Jurkat, Clone E6-1 (cell line): ENCODE measurements around the gene CEP350.
"Not testable (repeated sequence)": the region's sequence is repeated elsewhere in the genome, so short reads cannot be mapped to it uniquely, and the experiment has no call there.

ENCODE experiments used
- DNase-seq: peaks from one replicate; pipeline ENCODE4 v3.0.0-alpha.2; 2011; ENCODE audit warnings: low read depth, low spot score
- H3K4me3 ChIP-seq: 2 replicates; pipeline ENCODE4 v1.5.1; 2011; ENCODE audit warnings: mild to moderate bottlenecking, low read length, control low read depth, moderate library complexity

Gene CEP350

DNA sequence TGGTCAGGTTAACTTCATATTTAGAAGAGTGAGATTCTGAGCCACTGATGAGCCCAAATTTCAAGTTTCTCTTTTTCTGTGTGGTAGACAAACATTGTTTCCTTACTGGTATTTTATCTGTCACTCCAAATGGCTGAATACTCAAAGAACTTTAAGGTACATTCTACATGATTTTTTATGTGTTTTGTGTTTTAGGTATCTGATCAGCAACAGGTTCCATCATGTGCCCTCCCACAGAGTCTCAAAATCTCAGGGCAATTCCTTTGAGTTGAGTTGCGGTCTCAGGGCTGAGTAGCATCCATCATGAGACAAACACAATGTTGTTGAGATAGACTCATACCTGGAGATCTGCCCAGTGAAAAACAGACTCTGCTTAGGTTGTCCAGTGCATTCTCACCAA is 14.7 kb upstream of the CEP350 start:
- H3K4me3 ChIP-seq, result no peak overlapping the region
- DNase-seq, result no peak

DNA sequence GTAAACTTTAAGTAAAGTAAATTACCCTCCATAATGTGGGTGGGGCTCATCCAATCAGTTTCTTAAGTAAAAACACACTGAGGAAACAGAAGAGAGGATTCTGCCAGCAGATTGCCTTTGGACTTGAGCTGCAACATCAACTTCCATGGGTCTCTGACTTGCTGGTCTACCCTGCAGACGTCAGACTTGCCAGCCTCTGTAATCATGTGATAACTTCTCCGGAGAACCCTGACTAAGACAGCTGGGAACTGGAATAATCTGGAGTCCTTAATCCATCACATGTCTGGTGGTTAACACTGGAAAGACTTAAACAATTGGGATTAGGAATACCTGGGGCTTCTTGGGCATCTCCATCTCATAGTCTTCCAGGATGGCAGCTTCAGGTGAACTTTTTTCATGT is 13.2 kb upstream of the CEP350 start:
- no peak overlapping the region for H3K4me3 ChIP-seq
- DNase-seq, result no peak

DNA sequence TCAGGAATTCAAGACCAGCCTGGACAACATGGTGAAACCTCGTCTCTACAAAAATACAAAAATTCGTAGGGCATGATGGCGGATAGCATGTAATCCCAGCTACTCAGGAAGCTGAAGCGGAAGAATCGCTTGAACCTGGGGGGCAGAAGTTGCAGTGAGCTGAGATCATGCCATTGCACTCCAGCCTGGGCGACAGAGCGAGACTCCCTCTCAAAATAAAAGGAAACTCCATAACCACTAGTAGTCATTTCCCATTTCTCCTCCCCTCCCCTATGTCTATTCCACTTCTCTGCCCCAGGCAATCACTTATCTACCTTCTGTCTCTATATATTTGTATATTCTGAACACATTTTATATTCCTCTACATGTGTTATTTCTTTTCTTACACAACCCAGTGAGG is 4.0 kb upstream of the CEP350 start:
- H3K4me3 ChIP-seq, result no peak overlapping the region
- no peak for DNase-seq

DNA sequence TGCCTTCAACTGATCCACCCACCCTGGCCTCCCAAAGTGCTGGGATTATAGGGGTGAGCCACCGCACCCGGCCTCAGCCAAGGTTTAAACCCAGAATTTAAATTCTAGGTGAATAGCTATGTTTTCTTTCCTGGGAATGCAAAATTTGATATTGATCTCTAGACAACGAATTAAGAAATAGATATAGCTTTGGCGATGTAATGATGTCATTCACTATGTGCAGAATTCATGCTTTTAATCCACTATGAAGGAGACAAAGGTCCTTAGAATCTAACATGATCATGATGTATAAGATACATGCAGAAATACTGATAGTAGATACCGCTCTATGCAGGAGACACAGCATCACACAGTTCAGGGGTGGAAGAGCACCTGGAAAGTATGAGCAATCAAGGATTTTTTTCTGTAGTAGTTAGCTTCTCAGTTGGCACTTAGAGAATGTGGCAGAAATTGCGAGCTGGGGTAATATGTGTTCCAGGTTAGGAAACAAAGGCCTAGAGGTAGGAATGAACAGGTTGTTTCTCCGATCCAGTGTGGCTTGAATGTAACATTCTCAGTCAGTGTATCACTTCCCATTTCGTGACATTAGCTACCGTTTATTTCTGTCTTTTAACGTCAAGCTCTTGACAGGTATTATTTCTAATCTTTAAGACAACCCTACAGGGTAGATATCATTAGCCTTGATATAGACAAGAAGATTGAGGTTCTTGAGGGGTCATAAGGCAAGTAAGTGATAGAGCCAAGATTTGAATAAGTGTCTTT is 3.0 kb upstream of the CEP350 start:
- H3K4me3 ChIP-seq, result no peak overlapping the region
- DNase-seq, result no peak

DNA sequence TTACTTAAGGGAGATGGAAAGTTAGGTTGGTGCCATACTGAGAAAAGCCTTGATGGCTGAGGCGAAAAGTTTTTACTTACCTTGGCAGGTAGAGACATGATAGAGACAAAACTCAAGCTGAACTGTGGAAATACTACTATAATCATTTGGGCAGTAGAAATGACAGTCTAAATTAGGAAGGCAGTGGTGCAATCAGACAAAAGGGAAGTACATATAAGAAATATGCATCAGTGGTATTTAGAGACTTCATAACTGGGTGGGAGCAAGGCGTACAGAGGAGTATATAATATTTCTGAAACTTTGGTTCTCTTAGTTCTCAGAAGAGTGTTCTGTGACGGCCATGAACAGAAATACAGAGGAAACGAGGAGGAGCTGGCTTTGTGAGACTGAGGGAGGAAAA is 2.4 kb upstream of the CEP350 start:
- H3K4me3 ChIP-seq, result no peak overlapping the region
- DNase-seq, result no peak

DNA sequence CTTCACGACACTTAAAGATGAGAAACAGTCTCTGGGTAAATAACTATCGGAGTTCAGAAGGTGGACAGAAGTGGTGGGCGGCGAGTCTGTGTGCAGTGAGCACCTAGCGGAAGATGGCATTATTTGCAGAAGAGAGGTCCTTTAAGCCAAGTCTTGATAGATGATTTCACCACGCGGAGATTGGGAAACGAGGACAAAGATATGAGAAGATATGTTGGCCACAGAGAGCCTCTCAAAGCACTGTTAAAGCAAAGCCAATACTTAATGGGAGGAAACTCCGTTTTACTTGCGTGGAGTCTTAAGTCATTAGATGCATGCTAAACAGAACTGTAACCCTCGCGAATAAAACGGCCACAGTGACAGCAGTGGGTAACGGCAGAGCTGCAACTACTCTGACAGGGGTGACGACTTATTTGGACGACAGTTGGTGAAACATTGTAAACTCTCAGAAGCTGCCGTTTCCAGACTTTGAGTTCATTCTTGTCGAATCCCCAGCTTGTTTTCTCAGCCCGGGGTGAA is 577 bp upstream of the CEP350 start:
- no peak for DNase-seq
- peak overlapping the region; percentile 74 for H3K4me3 ChIP-seq

DNA sequence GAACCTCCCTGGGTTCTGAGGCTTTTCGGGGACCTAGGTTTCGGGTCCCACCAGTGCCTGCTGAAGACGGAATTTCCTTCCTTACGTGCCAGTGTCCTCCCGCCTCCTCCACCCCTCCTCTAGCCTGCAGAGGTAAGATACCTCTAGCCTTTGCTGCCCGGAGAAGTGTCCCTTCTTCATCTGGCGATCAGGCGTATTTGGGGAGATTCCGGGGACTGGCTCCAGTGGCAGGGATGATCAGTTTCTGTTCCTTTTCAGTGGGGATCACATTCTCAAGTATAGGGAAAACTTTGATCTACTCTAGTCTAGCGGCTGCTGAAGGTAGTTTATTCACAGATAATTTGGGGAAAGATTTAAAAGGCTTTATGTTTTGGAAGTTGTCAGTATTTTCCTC is 674 bp downstream of the CEP350 start:
- DNase-seq, result no peak
- peak overlapping the region; percentile 74 for H3K4me3 ChIP-seq

DNA sequence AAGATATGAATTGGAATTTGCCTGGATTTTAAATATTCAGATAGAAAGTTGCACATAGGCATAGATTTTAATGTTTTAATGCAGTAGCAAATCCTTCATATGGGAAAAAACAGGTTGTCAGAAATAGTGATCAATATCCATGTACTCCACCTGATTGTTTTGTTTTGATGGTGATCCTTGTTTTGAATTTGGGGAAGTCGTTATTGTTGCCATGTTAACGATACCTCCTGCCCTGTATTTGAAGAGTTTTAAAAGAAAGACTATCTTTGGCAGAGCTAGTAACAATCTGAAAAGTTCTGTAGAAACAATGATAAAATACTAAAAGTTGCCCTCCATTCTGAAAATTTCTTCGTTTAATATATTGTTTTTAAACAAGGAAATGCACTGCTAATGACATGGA is 1.1 kb downstream of the CEP350 start:
- H3K4me3 ChIP-seq, result peak overlapping the region; percentile 74
- no peak for DNase-seq

DNA sequence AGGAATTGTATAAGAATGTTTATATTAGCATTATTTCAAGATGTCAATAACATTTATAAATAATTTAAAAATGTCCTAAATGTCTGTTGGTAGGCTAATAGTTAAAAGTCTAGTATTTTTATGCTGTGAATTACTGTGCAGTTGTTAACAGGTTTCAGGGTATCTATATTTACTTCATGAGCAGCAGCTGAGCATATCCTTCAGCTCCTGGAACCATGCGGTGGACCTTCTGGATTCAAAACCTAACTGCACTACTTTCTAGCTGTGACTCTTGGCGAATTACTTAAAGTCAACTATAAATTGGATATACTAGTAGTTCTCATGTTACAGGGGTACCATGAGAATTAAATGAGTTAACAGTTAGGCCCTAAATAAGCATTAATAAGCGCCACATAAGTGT is 3.7 kb downstream of the CEP350 start:
- no peak overlapping the region for H3K4me3 ChIP-seq
- no peak for DNase-seq

DNA sequence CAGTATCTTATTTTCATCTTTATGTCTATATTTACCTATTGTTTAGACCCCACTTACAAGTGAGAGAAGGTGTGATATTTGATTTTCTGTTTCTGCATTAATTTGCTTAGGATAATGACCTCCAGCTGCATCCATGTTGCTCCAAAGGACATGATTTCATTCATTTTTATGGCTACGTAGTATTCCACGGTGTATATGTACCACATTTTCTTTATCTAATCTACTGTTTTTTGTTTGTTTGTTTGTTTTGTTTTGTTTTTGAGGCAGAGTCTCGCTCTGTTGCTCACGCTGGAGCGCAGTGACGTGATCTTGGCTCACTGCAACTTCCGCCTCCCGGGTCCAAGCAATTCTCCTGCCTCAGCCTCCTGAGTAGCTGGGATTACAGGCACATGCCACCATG is 7.6 kb downstream of the CEP350 start:
- DNase-seq, H3K4me3 ChIP-seq: not testable (repeated sequence)

DNA sequence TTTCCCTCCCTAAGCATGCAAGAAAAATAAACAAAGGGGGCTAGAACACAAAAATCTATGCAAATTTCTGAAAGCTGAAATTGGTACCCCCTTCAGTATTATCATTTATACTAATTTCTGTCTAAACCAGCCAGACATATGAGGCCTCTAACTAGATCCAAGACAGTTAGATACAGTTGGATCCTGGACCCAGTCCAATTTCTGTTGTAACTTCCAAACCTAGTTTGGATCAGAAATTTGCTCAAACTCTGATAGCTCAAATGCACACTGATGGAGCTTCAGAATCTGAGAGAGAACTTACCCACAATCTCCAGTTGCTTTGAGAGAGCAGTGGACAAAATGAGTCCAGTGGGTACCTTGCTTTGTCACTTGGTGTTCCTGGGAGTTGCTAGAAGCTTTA is 11.9 kb downstream of the CEP350 start:
- DNase-seq, result no peak
- no peak overlapping the region for H3K4me3 ChIP-seq

DNA sequence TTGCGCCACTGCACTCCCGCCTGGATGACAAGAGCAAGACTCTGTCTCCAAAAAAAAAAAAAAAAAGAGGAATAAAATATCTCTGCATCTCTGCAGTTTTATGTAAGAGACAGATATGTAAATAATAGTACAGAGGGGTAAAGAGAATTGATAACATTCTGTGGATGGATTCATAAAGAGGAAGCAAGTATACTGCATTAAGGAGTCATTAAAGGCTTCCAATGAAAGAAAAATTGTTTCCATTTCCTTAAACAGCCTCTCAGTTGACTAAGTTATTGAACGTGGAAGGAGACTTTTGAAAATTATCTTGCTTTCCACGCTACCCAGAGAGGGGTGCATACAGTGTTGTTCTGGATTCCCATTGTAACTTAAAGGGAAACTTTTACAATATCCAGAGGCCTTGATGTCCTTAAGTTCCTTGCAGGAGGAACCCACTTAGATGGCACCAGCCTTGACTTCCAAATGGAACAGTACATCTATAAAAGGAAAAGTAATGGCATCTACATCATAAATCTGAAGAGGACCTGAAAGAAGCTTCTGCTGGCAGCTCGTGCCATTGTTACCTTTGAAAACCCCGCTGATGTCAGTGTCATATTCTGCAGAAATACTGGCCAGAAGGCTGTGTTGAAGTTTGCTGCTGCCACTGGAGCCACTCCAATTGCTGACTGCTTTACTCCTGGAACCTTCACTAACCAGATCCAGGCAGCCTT is 13.8 kb downstream of the CEP350 start:
- DNase-seq, result no peak

DNA sequence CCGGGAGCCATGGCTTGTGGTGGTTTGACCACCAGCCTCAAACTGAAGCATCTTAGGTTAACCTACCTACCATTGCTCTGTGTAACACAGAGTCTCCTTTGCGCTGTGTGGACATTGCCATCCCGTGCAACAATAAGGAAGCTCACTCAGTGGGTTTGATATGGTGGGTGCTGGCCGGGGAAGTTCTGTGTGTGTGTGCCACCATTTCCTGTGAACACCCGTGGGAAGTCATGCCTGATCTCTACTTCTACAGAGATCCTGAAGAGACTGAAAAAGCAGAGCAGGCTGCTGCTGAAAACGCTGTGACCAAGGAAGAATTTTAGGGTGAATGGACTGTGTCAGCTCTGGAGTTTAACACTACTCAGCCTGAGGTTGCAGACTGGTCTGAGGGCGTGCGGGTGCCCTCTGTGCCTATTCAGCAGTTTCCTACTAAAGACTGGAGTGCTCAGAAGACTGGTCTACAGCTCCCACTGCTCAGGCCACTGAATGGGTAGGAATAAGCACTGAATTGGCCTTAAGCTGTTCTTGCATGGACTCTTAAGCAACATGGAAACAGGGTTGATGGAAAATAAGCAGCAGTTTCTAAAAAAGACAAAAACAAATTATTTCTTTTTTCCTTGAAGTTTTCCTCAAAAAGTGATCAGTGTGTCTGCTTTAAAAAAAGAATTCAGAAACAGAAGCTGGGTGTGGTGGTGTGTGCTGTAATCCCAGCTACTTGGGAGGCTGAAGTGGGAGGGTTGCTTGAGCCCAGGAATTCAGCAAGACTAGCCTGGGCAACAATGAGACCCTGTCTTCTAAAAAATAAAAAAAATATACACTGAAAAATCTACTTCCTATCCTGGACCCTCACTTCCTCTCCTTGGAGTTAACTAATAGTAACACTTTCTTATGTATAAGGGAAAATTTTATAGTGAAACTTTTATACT is 14.6 kb downstream of the CEP350 start:
- no peak for DNase-seq
- H3K4me3 ChIP-seq, result no peak overlapping the region

More for the DNA sequence above, 13.8 kb downstream of the CEP350 start:
- no peak overlapping the region for H3K4me3 ChIP-seq

DNA sequence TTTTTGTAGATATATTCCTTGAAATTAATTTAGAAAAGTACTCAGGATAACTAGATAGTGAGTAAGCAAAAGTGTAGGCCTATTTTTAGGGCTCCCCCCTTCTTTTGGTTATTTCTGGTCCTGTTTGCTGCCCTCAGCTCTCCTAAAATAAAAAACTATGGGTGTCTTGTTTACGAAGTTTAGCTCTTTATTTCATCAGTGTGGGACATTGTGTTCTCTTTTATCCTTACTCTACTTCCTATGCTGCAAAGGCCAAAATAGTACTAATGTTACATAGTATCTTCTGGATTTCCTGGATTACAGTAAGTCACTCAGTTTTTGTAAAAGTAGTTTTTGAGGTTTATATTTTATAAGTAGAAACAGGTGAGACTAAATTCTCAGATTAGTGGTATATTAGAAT is 15.4 kb downstream of the CEP350 start:
- no peak for DNase-seq
- no peak overlapping the region for H3K4me3 ChIP-seq

DNA sequence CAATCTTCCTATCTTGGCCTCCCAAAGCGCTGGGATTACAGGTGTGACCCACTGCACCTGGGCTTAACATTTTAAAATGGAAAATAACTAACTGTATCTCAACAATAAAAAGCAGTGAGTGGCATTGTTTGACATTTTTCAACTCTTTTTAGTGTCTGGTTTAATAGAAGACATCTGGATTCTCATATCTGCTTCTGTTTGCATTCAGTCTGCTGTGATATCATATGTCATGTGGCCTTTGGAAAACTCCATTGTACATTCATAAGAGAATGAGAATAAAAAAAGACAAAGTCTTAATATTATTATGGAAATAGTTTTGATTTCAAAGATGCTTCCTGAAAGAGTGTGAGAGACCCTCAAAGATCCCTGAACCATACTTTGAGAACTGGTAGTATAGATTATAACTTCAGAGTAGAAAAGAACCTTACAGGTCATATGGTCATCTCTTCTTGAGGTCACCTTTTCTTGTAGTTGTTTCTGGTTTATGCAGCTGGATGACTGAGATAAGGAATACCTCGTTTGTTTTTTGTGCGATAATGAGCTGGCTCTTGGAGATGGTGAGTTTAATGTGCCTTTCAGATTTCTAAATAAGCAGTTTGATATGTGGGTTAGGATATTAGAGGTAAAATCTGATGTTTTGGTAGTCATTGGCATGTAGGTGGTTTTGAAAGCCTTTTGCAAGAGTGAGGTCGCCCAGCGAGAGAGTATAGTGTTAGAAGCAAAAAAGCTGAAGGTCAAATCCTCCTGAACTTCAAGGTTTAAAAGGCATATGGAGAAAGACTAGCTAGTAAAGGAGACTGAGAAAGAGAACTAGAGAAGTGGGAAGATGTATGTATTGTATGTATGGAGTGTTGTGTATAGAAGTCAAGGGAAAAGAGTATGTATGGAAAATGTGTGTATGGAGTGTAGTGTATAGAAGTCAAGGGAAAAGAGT is 17.2 kb downstream of the CEP350 start:
- no peak overlapping the region for H3K4me3 ChIP-seq
- DNase-seq, result no peak

DNA sequence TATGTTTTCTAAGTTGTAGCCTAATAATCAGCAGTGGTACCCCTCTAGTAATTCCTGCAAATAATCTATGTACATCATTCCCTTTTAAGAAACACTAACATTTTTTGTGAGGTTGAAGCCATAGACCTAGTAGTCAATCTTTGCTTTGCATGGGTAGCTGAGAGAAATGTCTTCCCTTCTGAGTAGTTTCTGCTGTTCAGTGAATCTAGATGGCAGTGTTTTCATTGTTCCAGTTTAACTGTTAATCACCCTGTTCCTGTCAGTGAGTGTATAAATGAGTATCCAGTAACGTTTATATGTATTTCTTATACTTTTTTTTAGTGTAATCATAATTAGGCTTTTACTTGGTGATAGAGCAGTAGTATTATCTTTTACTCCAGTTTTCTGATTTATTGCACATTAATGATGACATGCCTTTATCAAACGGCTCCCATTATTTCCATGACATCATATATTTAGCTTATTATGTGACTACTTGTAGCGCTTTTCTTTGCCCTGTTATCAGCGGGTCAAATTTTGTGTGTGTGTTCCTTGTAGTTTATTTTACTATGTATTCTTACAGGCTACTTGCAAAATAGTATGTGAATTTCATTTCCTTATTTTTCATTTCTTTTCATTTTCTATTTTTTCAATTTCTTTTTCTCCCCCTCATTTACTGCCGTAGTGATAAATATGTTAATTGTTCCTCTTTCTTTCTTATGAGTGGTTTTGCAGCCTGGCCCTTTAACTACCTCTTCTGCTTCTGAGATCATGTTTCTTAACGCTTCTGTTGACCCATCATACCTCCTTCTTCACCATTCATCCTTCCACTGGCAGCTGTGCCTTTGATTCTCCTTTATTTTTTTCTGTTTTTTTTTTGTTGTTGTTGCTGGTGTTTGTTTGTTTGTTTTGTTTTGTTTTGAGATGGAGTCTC is 18.8 kb downstream of the CEP350 start:
- no peak overlapping the region for H3K4me3 ChIP-seq
- no peak for DNase-seq

DNA sequence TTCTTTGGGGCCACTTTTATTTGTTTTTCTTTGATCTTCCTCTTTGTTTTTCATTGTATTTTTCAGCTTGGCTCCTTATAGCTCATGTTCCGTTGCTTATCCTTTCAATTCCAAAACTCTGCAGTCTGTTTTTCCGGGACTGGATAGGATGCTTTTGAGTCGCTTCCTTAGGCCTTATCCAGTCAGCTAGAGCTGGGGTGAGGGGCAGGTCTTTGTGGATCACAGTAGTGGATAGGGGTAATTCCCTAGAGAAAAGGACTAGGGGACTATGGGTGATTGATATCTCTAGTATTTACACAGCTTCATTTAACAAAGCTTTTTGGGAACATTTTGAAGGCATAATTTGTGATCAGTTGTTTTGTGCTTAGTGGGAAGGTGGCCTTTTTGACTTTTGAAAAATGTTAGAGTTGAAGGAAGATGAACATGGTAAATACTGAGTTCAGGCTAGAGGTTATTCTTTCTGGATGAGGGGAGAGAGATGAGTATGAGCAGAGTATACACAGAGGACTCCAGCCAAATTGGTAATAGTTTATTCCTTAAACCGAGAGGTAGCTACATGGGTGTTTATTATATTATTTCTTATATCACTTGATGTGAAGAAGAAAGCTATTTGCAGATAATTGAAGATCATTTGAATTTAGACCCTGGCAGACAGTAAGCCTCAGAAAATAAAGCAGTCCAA is 22.5 kb downstream of the CEP350 start:
- DNase-seq, result no peak
- H3K4me3 ChIP-seq, result no peak overlapping the region
